ENCODE data around the gene KLHL5. TPM values are rescaled to one million over a fixed set of nuclear protein-coding genes. Genes with fewer than 3 reads are reported as not detected.

The KLHL5 gene
- total RNA-seq, 6 experiments from 2014 or later, result 48.0 to 59.3 (median 50.6) TPM

- Mint-ChIP-seq H3K27me3 (ENCODE audit: insufficient read depth) (peaks cover 2% of the 10 kb centered on the region; the same call in 1 of the 2 replicates), H3K9me3 (no peaks in the 10 kb centered on the region), H3K36me3 (ENCODE audit: low read depth) (peaks cover 17% of the 10 kb centered on the region), H3K4me1 (ENCODE audit: low read depth) (no peaks in the 10 kb centered on the region; the same call in 1 of the 2 replicates), H3K4me3 (no peak overlapping the region), H3K27ac (no peak overlapping the region)
- no peak for TF ChIP-seq CTCF (IDR thresholded peaks at IDR 0.05)
- no peak for DNase-seq
Observed at GRCh38 chr4:39102297-39102696, 40.3 kb downstream of the KLHL5 start.

GRCh38 chr4:39103291-39103690 lies 41.3 kb downstream of the KLHL5 start:
- H3K9me3 Mint-ChIP-seq, result no peaks in the 10 kb centered on the region
- peaks cover 2% of the 10 kb centered on the region; the same call in 1 of the 2 replicates for H3K27me3 Mint-ChIP-seq (ENCODE audit: insufficient read depth)
- no peak for TF ChIP-seq CTCF (IDR thresholded peaks at IDR 0.05)
- H3K27ac Mint-ChIP-seq, result no peak overlapping the region
- no peaks in the 10 kb centered on the region; the same call in none of the 2 replicates for H3K4me1 Mint-ChIP-seq (ENCODE audit: low read depth)
- no peak overlapping the region for H3K4me3 Mint-ChIP-seq
- no peak for DNase-seq
- peaks cover 17% of the 10 kb centered on the region for H3K36me3 Mint-ChIP-seq (ENCODE audit: low read depth)

- no peaks in the 10 kb centered on the region; the same call in none of the 2 replicates for H3K4me1 Mint-ChIP-seq (ENCODE audit: low read depth)
- peaks cover 1% of the 10 kb centered on the region; the same call in 1 of the 2 replicates for H3K27me3 Mint-ChIP-seq (ENCODE audit: insufficient read depth)
- H3K9me3 Mint-ChIP-seq, result no peaks in the 10 kb centered on the region
- peaks cover 17% of the 10 kb centered on the region for H3K36me3 Mint-ChIP-seq (ENCODE audit: low read depth)
- no peak for TF ChIP-seq CTCF (IDR thresholded peaks at IDR 0.05)
- H3K27ac Mint-ChIP-seq, result no peak overlapping the region
- H3K4me3 Mint-ChIP-seq, result no peak overlapping the region
- DNase-seq, result no peak
Observed at GRCh38 chr4:39104255-39104654, 42.2 kb downstream of the KLHL5 start.

GRCh38 chr4:39106011-39106410 lies 44.0 kb downstream of the KLHL5 start:
- Mint-ChIP-seq H3K27me3 (ENCODE audit: insufficient read depth) (no peaks in the 10 kb centered on the region; the same call in 1 of the 2 replicates), H3K4me1 (ENCODE audit: low read depth) (no peaks in the 10 kb centered on the region; the same call in none of the 2 replicates), H3K9me3 (no peaks in the 10 kb centered on the region), H3K27ac (no peak overlapping the region), H3K4me3 (no peak overlapping the region), H3K36me3 (ENCODE audit: low read depth) (peaks cover 17% of the 10 kb centered on the region)
- DNase-seq, result no peak
- no peak for TF ChIP-seq CTCF (IDR thresholded peaks at IDR 0.05)

GRCh38 chr4:39114436-39114835 lies 52.4 kb downstream of the KLHL5 start:
- peaks cover 1% of the 10 kb centered on the region for H3K27me3 Mint-ChIP-seq (ENCODE audit: insufficient read depth)
- no peak for DNase-seq
- peaks cover 33% of the 10 kb centered on the region for H3K4me1 Mint-ChIP-seq (ENCODE audit: low read depth)
- no peak overlapping the region for H3K4me3 Mint-ChIP-seq
- H3K36me3 Mint-ChIP-seq (ENCODE audit: low read depth), result peaks cover 50% of the 10 kb centered on the region
- H3K27ac Mint-ChIP-seq, result no peak overlapping the region
- no peaks in the 10 kb centered on the region for H3K9me3 Mint-ChIP-seq
- TF ChIP-seq CTCF (IDR thresholded peaks at IDR 0.05), result no peak

Measured in HFFc6 (cell line).